HG03135 (cell line): ENCODE measurements around the gene PRSS36.
"Not testable (repeated sequence)": the region's sequence is repeated elsewhere in the genome, so short reads cannot be mapped to it uniquely, and the experiment has no call there.

Experiments
- ATAC-seq: cut with Tn5 transposase; IDR thresholded peaks from one replicate; pipeline ENCODE4 v1.9.1; 2021; ENCODE audit warnings: mild to moderate bottlenecking, moderate library complexity; ENCODE audit not compliant: unreplicated experiment

The PRSS36 gene

GRCh38 chr16:31149894-31150890, at the start of gene PRSS36:
Gene PRSS36, minus strand, starts transcription at chr16:31150066. Its CDS starts 31 bp downstream, at chr16:31150035.
- no peak for ATAC-seq

- no peak for ATAC-seq
Observed at GRCh38 chr16:31199430-31200041, 49.7 kb upstream of the PRSS36 start.

- no peak for ATAC-seq
Observed at GRCh38 chr16:31198207-31198882, 48.5 kb upstream of the PRSS36 start.

GRCh38 chr16:31196324-31197088, 46.6 kb upstream of the PRSS36 start:
- no peak for ATAC-seq

GRCh38 chr16:31195861-31196260, 46.0 kb upstream of the PRSS36 start:
- ATAC-seq = not testable (repeated sequence)

GRCh38 chr16:31194898-31195297, 45.0 kb upstream of the PRSS36 start:
- no peak for ATAC-seq

- no peak for ATAC-seq
Observed at GRCh38 chr16:31193874-31194273, 44.0 kb upstream of the PRSS36 start.

- ATAC-seq = no peak
Observed at GRCh38 chr16:31192856-31193642, 43.2 kb upstream of the PRSS36 start.

- ATAC-seq = no peak
Observed at GRCh38 chr16:31191697-31192428, 42.0 kb upstream of the PRSS36 start.

- ATAC-seq = no peak
Observed at GRCh38 chr16:31190818-31191444, 41.1 kb upstream of the PRSS36 start.

- ATAC-seq = no peak
Observed at GRCh38 chr16:31190061-31190460, 40.2 kb upstream of the PRSS36 start.

- ATAC-seq = no peak
Observed at GRCh38 chr16:31189412-31189778, 39.5 kb upstream of the PRSS36 start.

- ATAC-seq = no peak
Observed at GRCh38 chr16:31188450-31189411, 38.9 kb upstream of the PRSS36 start.

- ATAC-seq = no peak
Observed at GRCh38 chr16:31187808-31188189, 37.9 kb upstream of the PRSS36 start.

- ATAC-seq = no peak
Observed at GRCh38 chr16:31186930-31187807, 37.3 kb upstream of the PRSS36 start.

- ATAC-seq = no peak
Observed at GRCh38 chr16:31186176-31186575, 36.3 kb upstream of the PRSS36 start.

GRCh38 chr16:31185339-31185738, 35.5 kb upstream of the PRSS36 start:
- no peak for ATAC-seq
